Measurements from ENCODE around the gene SSPN. TPM values are rescaled to one million over a fixed set of nuclear protein-coding genes. Genes with fewer than 3 reads are reported as not detected.
A peak's percentile ranks its signal among the peaks of the same experiment; 100 is the strongest.

The SSPN gene
- total RNA-seq, 1 experiment from 2014 or later = 11.9 TPM

DNA sequence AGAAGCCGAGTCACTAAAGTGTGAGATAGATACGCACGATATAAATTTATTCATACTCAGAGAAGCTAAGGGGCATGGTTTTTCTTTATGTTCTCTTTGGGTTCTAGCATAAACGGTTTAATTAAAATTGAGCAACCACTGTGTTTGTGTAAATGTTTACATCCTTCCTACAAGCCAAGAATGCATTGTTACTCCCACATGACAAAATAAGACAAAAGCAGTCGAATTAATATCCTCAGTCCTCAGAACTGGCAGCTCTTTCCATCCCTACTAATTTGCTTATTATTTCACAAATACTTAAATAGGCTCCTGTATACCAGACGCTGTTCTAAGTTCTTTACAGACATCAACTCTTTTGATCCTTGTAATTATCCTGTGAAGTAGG lies 32.0 kb downstream of the SSPN start:
- H3K79me2 ChIP-seq (ENCODE audit: low read length) = no peaks in the 10 kb centered on the region
- intact Hi-C loops (cut with micrococcal nuclease) = no loop called here
- no TSS peak for BruUV-seq (replicated peaks)
- DNase-seq (no peak), ATAC-seq (no peak)
- peak overlapping the region; percentile 87 for H2AFZ ChIP-seq (ENCODE audit: low read length)
- H3K27me3 ChIP-seq (ENCODE audit: low read length) = no peaks in the 10 kb centered on the region
- peak overlapping the region; percentile 65; the same call in 1 of the 2 replicates for H3K4me3 ChIP-seq (ENCODE audit: low read length)
- peak overlapping the region; percentile 87 for H3K4me2 ChIP-seq (ENCODE audit: low read length)
- TF ChIP-seq CTCF (conservative IDR thresholded peaks at IDR 0.05; ENCODE audit: low read depth, low read length) = no peak
- TF ChIP-seq EZH2 (IDR thresholded peaks at IDR 0.05; ENCODE audit: low read length, unreplicated experiment) = no peak
- no peak for TF ChIP-seq EZH2phosphoT487 (IDR thresholded peaks at IDR 0.05; ENCODE audit: borderline replicate concordance, low read length)
- H3K27ac ChIP-seq (ENCODE audit: low read length) = no peak overlapping the region
- POLR2A ChIA-PET (ENCODE audit: unreplicated experiment) = no interaction called here
- no peaks in the 10 kb centered on the region for H3K9me3 ChIP-seq (ENCODE audit: low read length)
- CTCF ChIA-PET = interaction anchor here (0.7 kb wide), 1 partner anchor 47 kb away, joined by 3 read pairs; no protein-coding TSS in a partner anchor
- no peaks in the 10 kb centered on the region for H3K36me3 ChIP-seq (ENCODE audit: low read depth, low read length)
- H3K9me2 ChIP-seq (replicated peaks; ENCODE audit: low read length) = no peaks in the 10 kb centered on the region
- no peak overlapping the region for H3K9ac ChIP-seq (ENCODE audit: low read length)
- no peaks in the 10 kb centered on the region for H3F3A ChIP-seq (ENCODE audit: low read length, unreplicated experiment)
- peaks cover 12% of the 10 kb centered on the region; the same call in 1 of the 2 replicates for H3K4me1 ChIP-seq (ENCODE audit: insufficient read depth, low read length)
- H4K20me1 ChIP-seq (ENCODE audit: low read length) = no peaks in the 10 kb centered on the region

- no TSS peak for BruUV-seq (replicated peaks)
- CTCF ChIA-PET = no interaction called here
- no peak overlapping the region for H3K4me2 ChIP-seq (ENCODE audit: low read length)
- H3K79me2 ChIP-seq (ENCODE audit: low read length) = no peaks in the 10 kb centered on the region
- no peak overlapping the region for H3K4me3 ChIP-seq (ENCODE audit: low read length)
- no peak for TF ChIP-seq EZH2 (IDR thresholded peaks at IDR 0.05; ENCODE audit: low read length, unreplicated experiment)
- no peak for TF ChIP-seq EZH2phosphoT487 (IDR thresholded peaks at IDR 0.05; ENCODE audit: borderline replicate concordance, low read length)
- no peak for TF ChIP-seq CTCF (conservative IDR thresholded peaks at IDR 0.05; ENCODE audit: low read depth, low read length)
- DNase-seq (no peak), ATAC-seq (no peak)
- intact Hi-C loops (cut with micrococcal nuclease) = no loop called here
- no peaks in the 10 kb centered on the region for H3K9me3 ChIP-seq (ENCODE audit: low read length)
- H3K4me1 ChIP-seq (ENCODE audit: insufficient read depth, low read length) = peaks cover 12% of the 10 kb centered on the region; the same call in 1 of the 2 replicates
- H3F3A ChIP-seq (ENCODE audit: low read length, unreplicated experiment) = no peaks in the 10 kb centered on the region
- no peaks in the 10 kb centered on the region for H3K9me2 ChIP-seq (replicated peaks; ENCODE audit: low read length)
- POLR2A ChIA-PET (ENCODE audit: unreplicated experiment) = no interaction called here
- H2AFZ ChIP-seq (ENCODE audit: low read length) = no peak overlapping the region
- no peaks in the 10 kb centered on the region for H4K20me1 ChIP-seq (ENCODE audit: low read length)
- no peak overlapping the region for H3K9ac ChIP-seq (ENCODE audit: low read length)
- H3K27ac ChIP-seq (ENCODE audit: low read length) = no peak overlapping the region
- H3K27me3 ChIP-seq (ENCODE audit: low read length) = no peaks in the 10 kb centered on the region
- H3K36me3 ChIP-seq (ENCODE audit: low read depth, low read length) = no peaks in the 10 kb centered on the region
Measured at GRCh38 chr12:26229910-26230309, 34.5 kb downstream of the SSPN start.

DNA sequence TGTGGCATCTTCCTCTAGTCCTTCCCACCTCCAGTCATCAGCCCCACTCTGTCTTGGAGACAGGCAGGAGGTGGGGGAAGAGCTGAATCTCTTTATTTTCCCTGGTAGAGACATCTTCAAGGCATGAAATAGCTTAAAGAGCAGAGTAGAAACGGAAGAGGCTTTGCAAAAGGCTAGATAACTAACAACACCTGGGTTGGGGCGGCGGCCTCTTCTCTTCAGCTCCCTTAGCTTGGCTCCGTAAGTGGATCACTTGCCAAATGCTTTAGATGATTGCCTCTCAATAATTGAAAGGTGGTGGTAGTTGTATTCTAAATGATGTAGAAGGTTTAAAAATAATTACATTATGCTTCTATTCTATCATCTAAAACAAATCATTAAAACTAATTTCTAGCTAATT lies 36.1 kb downstream of the SSPN start:
- no peaks in the 10 kb centered on the region for H3K79me2 ChIP-seq (ENCODE audit: low read length)
- H3K9me2 ChIP-seq (replicated peaks; ENCODE audit: low read length) = no peaks in the 10 kb centered on the region
- BruUV-seq (replicated peaks) = no TSS peak
- H4K20me1 ChIP-seq (ENCODE audit: low read length) = no peaks in the 10 kb centered on the region
- H3F3A ChIP-seq (ENCODE audit: low read length, unreplicated experiment) = no peaks in the 10 kb centered on the region
- no peaks in the 10 kb centered on the region for H3K36me3 ChIP-seq (ENCODE audit: low read depth, low read length)
- peaks cover 7% of the 10 kb centered on the region; the same call in 1 of the 2 replicates for H3K4me1 ChIP-seq (ENCODE audit: insufficient read depth, low read length)
- no peak for TF ChIP-seq EZH2phosphoT487 (IDR thresholded peaks at IDR 0.05; ENCODE audit: borderline replicate concordance, low read length)
- TF ChIP-seq EZH2 (IDR thresholded peaks at IDR 0.05; ENCODE audit: low read length, unreplicated experiment) = no peak
- no peak for TF ChIP-seq CTCF (conservative IDR thresholded peaks at IDR 0.05; ENCODE audit: low read depth, low read length)
- no peak overlapping the region for H2AFZ ChIP-seq (ENCODE audit: low read length)
- H3K9ac ChIP-seq (ENCODE audit: low read length) = no peak overlapping the region
- ChIA-PET CTCF (no interaction called here), POLR2A (ENCODE audit: unreplicated experiment) (no interaction called here)
- no peaks in the 10 kb centered on the region for H3K9me3 ChIP-seq (ENCODE audit: low read length)
- H3K4me2 ChIP-seq (ENCODE audit: low read length) = no peak overlapping the region
- no peak overlapping the region for H3K4me3 ChIP-seq (ENCODE audit: low read length)
- ATAC-seq (no peak), DNase-seq (no peak)
- H3K27me3 ChIP-seq (ENCODE audit: low read length) = no peaks in the 10 kb centered on the region
- no peak overlapping the region for H3K27ac ChIP-seq (ENCODE audit: low read length)
- intact Hi-C loops (cut with micrococcal nuclease) = no loop called here
